Measurements from ENCODE around the gene FCHSD1.

FCHSD1 gene

DNA sequence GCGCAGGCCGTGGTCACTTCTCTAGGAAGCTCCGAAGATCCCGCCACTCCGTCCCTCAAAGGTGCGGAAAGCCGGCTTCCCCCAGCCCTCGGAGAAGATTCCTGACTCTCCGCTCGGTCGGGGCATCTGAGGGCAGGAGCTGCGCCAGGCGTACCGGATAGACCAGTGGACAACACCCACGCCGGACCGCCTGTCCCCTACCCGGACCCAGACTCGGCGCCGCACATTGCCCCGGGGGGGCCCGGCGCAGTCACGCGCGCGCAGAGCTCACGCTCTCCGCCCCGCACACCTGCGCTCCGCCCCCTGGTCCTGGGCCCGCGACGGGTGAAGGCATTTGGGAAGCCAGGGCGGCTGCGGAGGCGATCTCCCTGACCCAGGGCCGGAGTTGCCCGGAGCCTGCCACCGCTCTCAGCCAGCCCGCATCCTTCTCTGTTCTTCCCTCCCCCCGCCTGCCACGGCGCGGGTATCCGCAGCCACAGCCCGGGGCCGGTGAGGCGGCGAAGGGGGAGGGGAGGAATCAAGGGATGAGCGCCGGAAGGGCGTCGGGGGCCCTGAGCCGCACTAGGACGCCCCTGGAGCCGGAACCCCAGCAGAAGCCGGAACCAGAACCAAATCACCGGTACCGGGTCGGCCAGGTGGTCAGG is 14.0 kb downstream of the FCHSD1 start:
- no peak for TF ChIP-seq CTCF (IDR thresholded peaks at IDR 0.05; ENCODE audit: low read depth, low read length, missing control alignments)
- no peak for DNase-seq (ENCODE audit: low read depth)
- H3K4me3 ChIP-seq (ENCODE audit: low read depth, low read length): peak overlapping the region; percentile 85

DNA sequence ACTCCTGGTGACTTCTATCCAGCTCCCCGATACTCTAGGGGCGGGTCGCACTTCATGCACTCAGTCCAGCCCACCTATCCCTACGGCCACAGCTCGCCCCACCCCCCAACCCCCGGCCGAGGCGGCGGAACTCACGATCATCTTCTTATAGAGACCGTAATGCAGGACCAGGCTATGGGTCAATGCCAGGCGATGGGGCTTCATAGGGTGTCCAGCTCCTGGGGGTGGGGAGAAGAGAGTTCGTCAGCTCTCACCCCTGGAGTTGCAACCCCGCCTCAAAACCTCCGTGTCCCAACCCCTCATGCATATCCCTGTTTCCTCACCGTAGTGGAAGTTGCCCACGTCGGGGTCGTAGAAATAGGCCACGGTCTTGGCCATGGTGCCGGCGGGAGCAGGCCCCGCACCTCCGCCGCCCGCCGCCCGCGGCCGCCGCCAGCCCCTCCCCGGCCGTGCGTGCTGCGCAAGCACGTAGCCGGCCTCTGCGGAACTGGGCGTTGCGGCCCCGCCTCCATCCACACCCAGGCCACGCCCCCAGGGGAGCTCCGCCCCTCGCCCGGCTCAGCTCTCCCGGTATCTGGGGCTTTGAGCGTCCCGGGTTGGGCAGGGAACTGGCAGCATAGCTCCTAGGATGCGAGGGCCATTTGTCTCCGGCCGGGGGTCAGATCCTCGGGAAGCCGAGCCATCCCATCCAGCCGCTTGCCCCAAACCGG is 14.7 kb downstream of the FCHSD1 start, which contains the start of the genes HDAC3 and RELL2:
HDAC3 (minus strand) TSS at position 437 of the 710 bp plus-strand sequence; CDS start at position 378, 59 bp downstream.
RELL2 (plus strand) TSS at position 585 of the 710 bp plus-strand sequence. CDS start 1,229 bp downstream, outside the sequence.
- TF ChIP-seq CTCF (IDR thresholded peaks at IDR 0.05; ENCODE audit: low read depth, low read length, missing control alignments): no peak
- peak within 1 kb of the TSS; percentile 85 for H3K4me3 ChIP-seq (ENCODE audit: low read depth, low read length)
- no peak for DNase-seq (ENCODE audit: low read depth)

DNA sequence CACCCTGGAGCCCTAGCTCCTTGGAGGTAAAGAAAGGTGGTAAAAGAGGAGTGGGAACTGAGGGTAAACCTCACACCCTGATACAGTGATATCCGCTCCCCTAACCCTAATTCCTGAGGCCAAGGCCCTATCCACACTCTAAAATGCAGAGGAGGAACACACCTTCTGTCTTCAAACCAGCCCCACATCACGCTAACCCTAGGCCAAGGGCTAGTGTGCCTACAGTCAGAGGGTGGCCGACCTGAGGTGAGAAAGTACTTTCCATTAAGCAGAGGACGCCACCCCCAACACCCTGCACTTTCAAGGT is 15.2 kb downstream of the FCHSD1 start:
- H3K4me3 ChIP-seq (ENCODE audit: low read depth, low read length): peak overlapping the region; percentile 85
- no peak for TF ChIP-seq CTCF (IDR thresholded peaks at IDR 0.05; ENCODE audit: low read depth, low read length, missing control alignments)
- DNase-seq (ENCODE audit: low read depth): no peak

- H3K4me3 ChIP-seq (ENCODE audit: low read depth, low read length): peak overlapping the region; percentile 85
- DNase-seq (ENCODE audit: low read depth): no peak
- TF ChIP-seq CTCF (IDR thresholded peaks at IDR 0.05; ENCODE audit: low read depth, low read length, missing control alignments): no peak
Measured at GRCh38 chr5:141635646-141636045, 15.6 kb downstream of the FCHSD1 start.

GRCh38 chr5:141634720-141635119 is 16.5 kb downstream of the FCHSD1 start:
- no peak for DNase-seq (ENCODE audit: low read depth)
- no peak for TF ChIP-seq CTCF (IDR thresholded peaks at IDR 0.05; ENCODE audit: low read depth, low read length, missing control alignments)
- H3K4me3 ChIP-seq (ENCODE audit: low read depth, low read length): peak overlapping the region; percentile 32

- no peak overlapping the region; the same call in 1 of the 2 replicates for H3K4me3 ChIP-seq (ENCODE audit: low read depth, low read length)
- DNase-seq (ENCODE audit: low read depth): peak; percentile 71
- TF ChIP-seq CTCF (IDR thresholded peaks at IDR 0.05; ENCODE audit: low read depth, low read length, missing control alignments): no peak
Measured at GRCh38 chr5:141633871-141634561, 17.2 kb downstream of the FCHSD1 start.
